Osteocyte (in vitro differentiated cells): ENCODE results near the gene PSMB5. TPM values are rescaled to one million over a fixed set of nuclear protein-coding genes. Genes with fewer than 3 reads are reported as not detected.

Experiments used
- DNase-seq: peaks from one replicate; pipeline ENCODE4 v3.0.0; 2021; ENCODE audit warnings: mixed read lengths; ENCODE audit not compliant: unreplicated experiment; ENCODE audit errors: extremely low spot score
- H3K27ac Mint-ChIP-seq: one replicate; pipeline ENCODE4 v1.8.0; 2021; ENCODE audit warnings: mild to moderate bottlenecking, mixed read lengths; ENCODE audit not compliant: unreplicated experiment
- H3K27me3 Mint-ChIP-seq: one replicate; pipeline ENCODE4 v1.8.0; 2021; ENCODE audit warnings: mixed read lengths; ENCODE audit not compliant: unreplicated experiment
- H3K36me3 Mint-ChIP-seq: one replicate; pipeline ENCODE4 v1.8.0; 2021; ENCODE audit warnings: mixed read lengths; ENCODE audit not compliant: unreplicated experiment
- H3K4me1 Mint-ChIP-seq: one replicate; pipeline ENCODE4 v1.8.0; 2021; ENCODE audit warnings: mixed read lengths; ENCODE audit not compliant: unreplicated experiment
- H3K4me3 Mint-ChIP-seq: one replicate; pipeline ENCODE4 v1.8.0; 2021; ENCODE audit warnings: mild to moderate bottlenecking, moderate library complexity, mixed read lengths; ENCODE audit not compliant: unreplicated experiment
- H3K9me3 Mint-ChIP-seq: one replicate; pipeline ENCODE4 v1.8.0; 2021; ENCODE audit warnings: mixed read lengths; ENCODE audit not compliant: unreplicated experiment
- total RNA-seq: library from RNA; stranded (reverse); gene quantifications from 2 replicates; pipeline ENCODE4 v1.2.1, GENCODE V29; 2021
- TF ChIP-seq, protein P1 (sequence below): fragments of 200-600 bp; sonication (generic); IDR thresholded peaks from 2 replicates; pipeline ENCODE4 v1.5.0; 2021; ENCODE audit warnings: antibody characterized with exemption, mild to moderate bottlenecking, moderate library complexity

Gene PSMB5
- total RNA-seq, 1 donor from 2014 or later = 147 TPM

DNA sequence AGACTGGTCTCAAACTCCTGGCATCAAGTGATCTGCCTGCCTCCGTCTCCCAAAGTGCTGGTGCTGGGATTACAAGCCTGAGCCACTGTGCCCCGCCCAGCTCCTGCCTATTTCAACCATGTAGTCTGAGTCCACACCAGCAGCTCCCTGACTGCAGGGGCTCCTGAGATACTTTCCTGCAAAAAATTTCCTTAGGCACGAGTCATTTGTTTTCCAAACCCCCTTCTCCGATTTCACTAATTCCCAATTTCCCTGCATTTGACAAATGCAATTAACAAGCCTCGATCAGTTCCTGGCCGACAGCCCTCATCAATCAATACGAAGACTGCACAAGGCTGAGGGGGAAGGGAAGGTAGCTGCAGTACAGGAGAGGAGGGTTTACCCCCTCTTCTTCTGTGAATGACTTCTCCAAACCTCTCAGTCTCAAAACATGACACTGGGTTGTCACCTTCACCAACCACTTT, 10.1 kb downstream of the PSMB5 start:
- peaks cover 25% of the 10 kb centered on the region for H3K36me3 Mint-ChIP-seq
- DNase-seq = no peak
- H3K27ac Mint-ChIP-seq = peak overlapping the region; percentile 23
- H3K27me3 Mint-ChIP-seq = no peaks in the 10 kb centered on the region
- peaks cover 18% of the 10 kb centered on the region for H3K4me1 Mint-ChIP-seq
- no peak overlapping the region for H3K4me3 Mint-ChIP-seq
- TF ChIP-seq, protein P1, sequence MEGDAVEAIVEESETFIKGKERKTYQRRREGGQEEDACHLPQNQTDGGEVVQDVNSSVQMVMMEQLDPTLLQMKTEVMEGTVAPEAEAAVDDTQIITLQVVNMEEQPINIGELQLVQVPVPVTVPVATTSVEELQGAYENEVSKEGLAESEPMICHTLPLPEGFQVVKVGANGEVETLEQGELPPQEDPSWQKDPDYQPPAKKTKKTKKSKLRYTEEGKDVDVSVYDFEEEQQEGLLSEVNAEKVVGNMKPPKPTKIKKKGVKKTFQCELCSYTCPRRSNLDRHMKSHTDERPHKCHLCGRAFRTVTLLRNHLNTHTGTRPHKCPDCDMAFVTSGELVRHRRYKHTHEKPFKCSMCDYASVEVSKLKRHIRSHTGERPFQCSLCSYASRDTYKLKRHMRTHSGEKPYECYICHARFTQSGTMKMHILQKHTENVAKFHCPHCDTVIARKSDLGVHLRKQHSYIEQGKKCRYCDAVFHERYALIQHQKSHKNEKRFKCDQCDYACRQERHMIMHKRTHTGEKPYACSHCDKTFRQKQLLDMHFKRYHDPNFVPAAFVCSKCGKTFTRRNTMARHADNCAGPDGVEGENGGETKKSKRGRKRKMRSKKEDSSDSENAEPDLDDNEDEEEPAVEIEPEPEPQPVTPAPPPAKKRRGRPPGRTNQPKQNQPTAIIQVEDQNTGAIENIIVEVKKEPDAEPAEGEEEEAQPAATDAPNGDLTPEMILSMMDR = no peak
- H3K9me3 Mint-ChIP-seq = no peaks in the 10 kb centered on the region

DNA sequence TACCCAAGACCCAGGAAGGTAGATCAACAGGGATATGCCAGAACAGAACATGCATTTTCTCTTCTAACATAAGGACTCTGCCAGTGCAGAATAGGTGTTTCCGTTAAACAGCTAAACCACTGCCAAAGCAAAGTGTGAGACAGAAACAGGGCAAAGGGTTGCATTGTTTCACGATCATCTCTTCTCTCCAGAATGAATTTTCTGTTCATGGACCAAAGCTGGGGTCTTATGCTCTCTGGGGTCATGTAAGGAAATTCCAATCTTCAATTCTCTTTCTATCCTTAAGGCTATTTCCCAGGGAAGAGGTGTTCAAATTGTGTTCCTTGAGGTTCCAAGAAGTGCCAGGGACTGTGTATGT, 10.9 kb downstream of the PSMB5 start:
- Mint-ChIP-seq H3K27ac (no peak overlapping the region), H3K4me3 (no peak overlapping the region), H3K9me3 (no peaks in the 10 kb centered on the region), H3K4me1 (peaks cover 15% of the 10 kb centered on the region), H3K36me3 (peaks cover 19% of the 10 kb centered on the region), H3K27me3 (no peaks in the 10 kb centered on the region)
- TF ChIP-seq, protein P1 = no peak
- no peak for DNase-seq

DNA sequence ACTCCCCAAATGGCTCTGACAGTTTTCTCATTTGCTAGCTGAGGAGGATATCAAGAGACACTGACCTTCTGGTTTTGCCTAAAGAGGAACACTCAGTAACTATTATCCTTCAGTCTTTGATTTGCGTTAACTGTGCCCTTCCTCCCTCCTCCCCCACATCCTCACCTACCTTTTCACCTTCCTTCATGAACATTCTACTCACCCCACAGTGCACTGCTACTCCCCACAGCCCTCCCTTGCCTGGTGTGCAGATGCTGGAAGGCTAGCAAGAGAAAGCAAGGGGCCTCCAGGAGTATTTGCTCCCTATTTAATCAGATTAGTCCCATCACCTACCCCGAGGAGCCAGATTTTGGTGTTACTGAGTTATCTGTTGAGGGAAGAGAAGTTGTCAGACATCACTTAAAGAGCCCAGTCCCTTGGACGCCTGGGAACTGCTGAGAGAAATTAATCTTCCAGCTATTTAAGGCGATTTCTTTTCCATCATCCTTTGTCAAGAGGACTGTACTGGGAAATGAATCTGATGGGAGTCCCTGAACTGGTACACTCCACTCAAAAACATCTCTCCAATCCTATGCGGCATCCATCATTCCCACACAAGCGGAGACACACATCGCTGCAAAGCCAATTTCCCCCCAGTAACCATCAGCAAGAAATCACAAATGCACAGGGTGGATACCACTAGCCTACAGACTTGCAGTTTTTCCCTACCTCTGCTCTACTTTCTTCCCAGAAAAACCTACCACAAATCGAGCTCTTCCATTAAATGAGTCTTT, 11.5 kb downstream of the PSMB5 start:
- Mint-ChIP-seq H3K9me3 (no peaks in the 10 kb centered on the region), H3K27me3 (no peaks in the 10 kb centered on the region), H3K36me3 (peaks cover 17% of the 10 kb centered on the region), H3K4me1 (peaks cover 15% of the 10 kb centered on the region), H3K4me3 (no peak overlapping the region), H3K27ac (no peak overlapping the region)
- TF ChIP-seq, protein P1 = no peak
- no peak for DNase-seq

DNA sequence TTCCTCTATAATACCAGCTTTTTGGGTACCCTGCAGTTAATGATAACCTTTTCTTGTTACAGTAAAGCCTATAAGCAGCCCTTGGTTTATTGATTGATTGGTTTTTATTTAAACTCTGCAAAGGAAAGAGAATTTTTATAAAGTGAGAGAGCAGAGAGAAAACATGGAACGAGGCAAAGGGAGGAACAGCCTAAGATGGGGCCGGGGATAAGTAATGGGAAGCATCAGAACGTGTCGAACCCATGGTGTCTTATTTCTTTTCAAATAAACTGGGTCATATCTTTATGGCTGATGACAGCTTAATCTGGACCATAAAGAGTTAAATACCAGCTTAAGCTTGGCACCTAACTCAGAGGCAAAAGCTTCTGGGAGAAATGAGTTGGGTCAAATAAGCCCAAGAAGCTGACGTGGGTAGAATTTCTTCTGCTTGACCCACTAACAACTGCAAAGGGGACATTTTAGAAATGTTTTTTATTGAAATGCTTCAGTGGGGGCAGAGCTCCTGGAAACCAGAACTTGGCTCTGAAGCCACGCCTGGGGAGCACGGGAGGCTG, 12.7 kb downstream of the PSMB5 start:
- Mint-ChIP-seq H3K36me3 (peaks cover 11% of the 10 kb centered on the region), H3K4me3 (no peak overlapping the region), H3K27me3 (no peaks in the 10 kb centered on the region), H3K4me1 (peaks cover 15% of the 10 kb centered on the region), H3K27ac (no peak overlapping the region), H3K9me3 (no peaks in the 10 kb centered on the region)
- no peak for DNase-seq
- TF ChIP-seq, protein P1 = no peak

DNA sequence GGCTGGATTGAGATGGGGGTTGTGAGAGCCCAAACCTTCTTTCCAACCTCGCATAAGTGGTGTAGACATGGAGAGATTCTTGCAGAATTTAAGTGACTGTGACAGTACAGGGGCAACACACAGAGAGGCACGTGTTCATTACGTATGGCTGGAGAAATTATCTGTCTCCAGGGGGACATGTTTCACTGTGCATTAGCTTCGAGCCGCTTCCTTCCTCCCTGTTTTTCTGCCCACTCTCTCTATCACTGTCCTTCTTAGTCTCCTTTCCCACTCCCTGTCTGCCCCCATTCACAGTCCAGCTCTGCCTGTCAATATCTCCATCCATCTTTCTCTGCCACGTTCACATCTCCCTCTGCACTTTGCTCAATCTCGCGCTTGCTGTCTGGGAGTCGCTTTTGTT, 13.3 kb downstream of the PSMB5 start:
- no peak for DNase-seq
- no peaks in the 10 kb centered on the region for H3K9me3 Mint-ChIP-seq
- H3K36me3 Mint-ChIP-seq = peaks cover 10% of the 10 kb centered on the region
- no peaks in the 10 kb centered on the region for H3K27me3 Mint-ChIP-seq
- no peak overlapping the region for H3K27ac Mint-ChIP-seq
- TF ChIP-seq, protein P1 = no peak
- H3K4me1 Mint-ChIP-seq = peaks cover 15% of the 10 kb centered on the region
- H3K4me3 Mint-ChIP-seq = no peak overlapping the region
